NCI-H128 (cell line): ENCODE data around the gene STX5.
"Not testable (repeated sequence)": the region's sequence is repeated elsewhere in the genome, so short reads cannot be mapped to it uniquely, and the experiment has no call there.

Source experiments
- DNase-seq: peaks from one replicate; lab custom pipeline; 2025; ENCODE audit not compliant: unreplicated experiment; lab: John Stamatoyannopoulos, UW

Gene STX5

DNA sequence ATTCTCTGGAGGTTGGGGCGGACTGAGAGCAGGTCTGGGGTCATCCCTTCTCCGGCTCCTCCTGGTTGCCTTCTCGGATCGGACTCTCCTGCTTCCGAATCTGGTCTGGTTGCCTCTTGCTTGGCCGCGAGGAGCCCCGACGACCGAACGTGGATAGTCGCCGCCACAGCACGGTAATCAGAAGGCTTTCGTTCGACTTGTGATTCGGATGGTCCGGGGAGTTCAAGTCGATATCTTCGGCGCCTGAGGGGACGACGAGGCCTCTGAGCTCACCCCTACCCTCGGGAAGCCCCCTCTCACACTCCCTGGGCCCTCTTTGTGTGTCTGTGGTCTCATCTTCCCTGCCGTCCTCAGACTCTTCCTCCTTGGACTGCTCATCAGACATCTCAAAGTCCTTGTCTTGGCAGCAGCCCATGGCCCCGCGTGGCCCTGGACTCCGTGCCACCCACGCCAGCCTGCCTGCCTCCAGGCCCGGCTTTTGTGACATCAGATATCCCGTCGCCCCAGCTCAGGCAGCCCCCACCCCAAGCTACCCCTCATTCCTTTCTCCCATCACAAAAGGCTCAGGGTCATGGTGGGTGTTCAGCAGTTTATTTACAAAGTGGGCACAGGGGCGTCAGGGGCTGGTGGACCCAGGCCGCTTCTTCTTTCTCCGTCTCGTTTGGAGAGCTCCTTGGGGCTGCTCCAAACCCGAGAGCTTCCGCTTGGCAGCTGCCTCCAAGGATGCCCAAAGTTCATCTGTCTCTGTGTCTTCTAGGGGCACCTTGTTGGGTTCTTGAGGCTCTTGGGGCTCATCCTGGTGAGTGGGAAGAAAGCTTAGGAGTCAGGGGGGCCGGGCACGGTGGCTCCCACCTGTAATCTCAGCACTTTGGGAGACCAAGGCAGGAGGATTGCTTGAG is 734 bp upstream of the STX5 start, which contains the start of gene TEX54:
TEX54 (minus strand) TSS at position 506 of the 899 bp plus-strand sequence.
- DNase-seq, result no peak

- peak; percentile 65 for DNase-seq
These were observed 839 bp downstream of the STX5 start for GRCh38 chr11:62830904-62831519.

DNA sequence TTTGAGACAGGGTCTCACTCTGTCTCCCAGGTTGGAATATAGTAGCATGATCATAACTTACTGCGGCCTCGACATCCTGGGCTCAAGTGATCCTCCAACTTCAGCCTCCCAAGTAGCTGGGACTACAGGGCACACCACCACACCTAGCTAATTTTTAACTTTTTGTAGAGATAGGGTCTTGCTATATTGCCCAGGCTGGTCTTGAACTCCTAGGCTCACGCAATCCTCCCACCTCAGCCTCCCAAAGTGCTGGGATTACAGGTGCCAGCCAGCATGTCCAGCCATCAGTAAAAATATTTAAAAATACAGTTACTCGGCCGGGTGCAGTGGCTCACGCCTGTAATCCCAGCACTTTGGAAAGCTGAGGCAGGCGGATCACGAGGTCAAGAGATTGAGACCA is 3.7 kb downstream of the STX5 start:
- DNase-seq, result not testable (repeated sequence)

GRCh38 chr11:62823677-62824076 is 8.2 kb downstream of the STX5 start:
- DNase-seq, result no peak

- DNase-seq, result no peak
These were observed 14.7 kb downstream of the STX5 start for GRCh38 chr11:62817129-62817528.

- DNase-seq, result no peak
These were observed 15.3 kb downstream of the STX5 start for GRCh38 chr11:62816557-62816956.

DNA sequence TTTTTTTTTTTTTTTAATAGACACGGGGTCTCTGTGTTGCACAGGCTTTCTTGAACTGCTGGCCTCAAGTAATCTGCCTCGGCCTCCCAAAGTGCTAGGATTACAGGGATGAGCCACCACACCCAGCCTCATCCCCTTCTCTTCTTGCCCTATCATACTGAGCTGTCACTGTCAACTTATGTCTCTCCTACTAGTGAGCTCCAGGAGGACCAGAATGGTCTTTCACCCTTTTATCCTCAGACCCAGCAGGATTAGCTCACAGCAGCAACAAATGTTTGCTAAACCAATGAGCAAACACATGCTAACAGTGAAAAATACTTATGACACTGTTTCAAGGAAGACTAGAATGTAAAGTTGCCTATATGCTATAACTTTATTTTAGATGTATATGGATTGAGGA is 20.2 kb downstream of the STX5 start:
- no peak for DNase-seq

DNA sequence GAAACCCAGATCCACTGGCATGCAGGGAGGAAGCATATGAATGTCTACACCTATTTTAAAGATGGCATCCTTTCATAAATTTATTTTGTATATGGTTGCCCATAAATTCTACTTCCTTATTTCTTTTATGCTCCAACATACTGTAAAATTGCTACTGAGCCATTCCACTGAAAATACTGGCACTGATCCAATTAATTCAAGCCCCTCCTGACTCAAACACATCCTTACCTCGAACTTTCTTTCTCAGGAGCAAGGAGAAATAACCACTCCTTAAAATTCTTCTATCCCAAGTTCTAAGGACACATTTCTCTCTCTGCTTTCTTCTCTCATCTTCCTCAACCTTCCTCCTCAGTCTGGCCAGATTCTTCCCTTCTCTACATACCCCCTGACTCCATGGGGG is 21.1 kb downstream of the STX5 start:
- no peak for DNase-seq

DNA sequence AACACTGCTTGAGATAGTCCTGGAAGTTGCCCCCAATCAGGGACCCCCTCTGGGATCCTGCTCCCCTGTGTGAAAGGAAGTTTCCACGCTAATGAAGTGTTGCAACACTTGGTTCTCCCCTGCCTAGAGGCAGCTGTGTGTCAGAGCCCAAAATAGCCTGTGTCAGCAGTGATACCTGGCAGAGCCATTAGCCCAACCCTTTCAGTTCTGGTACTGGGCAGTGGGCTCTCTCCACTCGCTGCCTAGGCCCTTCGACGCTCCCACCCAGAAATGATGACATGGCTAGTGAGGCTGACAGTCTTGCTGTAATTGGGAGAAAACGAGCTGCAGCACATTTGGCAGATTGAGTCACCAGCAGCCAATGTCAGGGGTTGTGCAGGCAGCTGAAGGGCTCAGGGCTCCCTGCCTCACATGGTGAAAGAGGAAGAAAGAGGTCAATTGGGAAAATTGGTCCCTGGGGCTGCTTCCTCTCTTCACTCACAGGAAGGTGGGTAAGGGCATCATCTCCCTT is 25.2 kb downstream of the STX5 start:
- no peak for DNase-seq

DNA sequence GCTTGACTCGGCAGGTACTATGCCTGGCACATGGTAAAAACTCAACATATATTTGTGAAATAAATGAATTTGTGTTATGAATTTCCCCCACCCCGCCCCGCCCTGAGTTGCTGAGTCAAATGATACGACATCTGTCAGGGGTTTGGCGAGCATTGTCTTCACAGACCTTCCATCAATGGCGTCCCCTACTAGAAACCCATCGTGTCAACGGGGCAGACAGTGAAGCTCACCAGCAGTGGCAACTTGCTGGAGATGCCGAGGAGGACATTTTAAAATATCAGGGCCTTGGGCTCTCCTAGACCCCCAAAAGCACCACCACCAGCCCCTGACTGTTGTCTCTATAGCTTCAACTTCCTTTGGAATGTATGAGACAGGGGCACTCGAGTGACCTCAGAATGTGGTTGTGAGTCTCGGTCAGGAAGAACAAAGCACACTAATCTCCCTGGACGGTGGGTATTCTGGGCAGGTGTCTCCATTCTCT is 25.9 kb downstream of the STX5 start:
- DNase-seq, result no peak

GRCh38 chr11:62805076-62805892 is 26.6 kb downstream of the STX5 start, which contains the start of gene NXF1:
Gene NXF1, minus strand, starts transcription at chr11:62805440. Its CDS starts 84 bp downstream, at chr11:62805356.
- peak; percentile 94 for DNase-seq

DNA sequence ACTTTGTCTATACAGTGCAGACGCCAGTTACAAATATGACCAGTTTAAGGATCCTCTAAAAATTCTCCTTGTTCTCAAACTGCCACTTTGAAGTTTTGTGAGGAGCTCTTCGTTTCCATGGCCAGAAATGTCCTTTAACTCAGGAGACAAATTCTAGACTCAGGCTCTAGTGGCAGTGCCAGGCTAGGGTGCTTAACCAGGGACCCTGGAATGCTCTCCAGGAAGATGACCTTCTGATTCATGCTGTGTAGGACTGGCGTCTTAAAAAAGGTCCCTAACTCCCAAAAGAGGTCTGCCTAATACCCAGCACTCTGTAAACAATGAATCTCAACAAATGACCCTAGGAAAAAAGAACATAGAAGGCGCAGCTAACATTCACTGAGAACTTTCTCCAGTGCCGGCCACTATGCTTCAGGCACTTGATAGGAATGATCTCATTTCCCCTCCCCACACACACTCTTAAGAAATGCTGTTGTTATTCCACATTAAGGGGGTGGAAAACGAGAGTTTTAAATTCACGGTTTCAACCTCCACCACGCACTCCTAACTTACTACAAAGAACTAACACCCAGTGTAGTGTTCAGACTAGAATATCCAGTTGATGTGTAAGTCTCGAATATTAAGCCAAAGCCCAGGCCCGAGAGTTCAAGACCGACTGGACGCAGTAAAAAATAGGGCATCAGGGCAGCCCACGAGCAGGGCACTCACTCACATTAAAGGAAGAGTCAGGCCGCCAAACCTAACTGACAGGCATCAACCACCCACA is 27.4 kb downstream of the STX5 start:
- DNase-seq, result no peak

GRCh38 chr11:62801071-62801470 is 30.8 kb downstream of the STX5 start:
- no peak for DNase-seq

GRCh38 chr11:62799486-62799885 is 32.4 kb downstream of the STX5 start:
- DNase-seq, result no peak

DNA sequence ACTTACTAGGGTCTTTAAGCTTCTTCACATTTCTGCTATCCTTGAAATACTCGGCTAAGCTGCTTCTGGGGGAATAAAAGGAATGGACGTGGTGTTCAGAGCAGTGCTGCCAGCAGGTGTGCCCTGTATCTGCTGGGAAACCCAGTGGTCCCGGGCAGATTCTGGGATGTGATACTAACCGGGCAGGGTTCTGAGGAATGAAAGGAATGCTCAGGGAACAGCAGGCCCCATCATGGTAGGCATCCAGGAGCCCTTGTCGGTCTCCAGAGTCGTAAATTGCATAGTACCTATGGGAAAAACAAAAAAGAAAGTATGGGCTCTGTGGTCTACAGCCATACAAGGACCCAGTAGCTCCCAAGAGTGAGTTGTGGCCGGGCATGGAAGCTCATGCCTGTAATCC is 35.6 kb downstream of the STX5 start:
- no peak for DNase-seq

- no peak for DNase-seq
These were observed 37.6 kb downstream of the STX5 start for GRCh38 chr11:62794201-62794775.

DNA sequence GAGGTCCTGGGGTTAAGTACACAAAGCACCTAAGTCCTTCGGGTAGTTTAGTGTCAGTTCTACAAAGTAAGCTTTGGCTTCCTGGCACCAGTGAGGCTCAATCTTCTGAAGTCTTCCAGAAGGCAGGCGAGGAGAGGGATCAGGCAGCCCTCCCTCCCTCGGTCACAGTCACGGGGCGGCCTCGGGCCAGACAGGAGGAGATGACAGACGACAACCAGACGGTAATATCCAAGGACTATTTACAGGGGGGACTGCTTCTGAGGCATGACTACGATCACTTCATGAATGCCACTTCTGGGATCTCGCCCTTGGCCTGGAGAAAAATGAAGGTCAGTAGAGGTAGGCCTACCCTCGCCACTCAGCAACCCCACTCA is 39.7 kb downstream of the STX5 start:
- DNase-seq, result no peak

GRCh38 chr11:62791501-62792201 is 40.2 kb downstream of the STX5 start, which contains the start of gene TMEM223:
Gene TMEM223, minus strand, starts transcription at chr11:62792006. Its CDS starts 12 bp downstream, at chr11:62791994.
- DNase-seq, result peak; percentile 54

GRCh38 chr11:62789576-62789975 is 42.3 kb downstream of the STX5 start:
- no peak for DNase-seq
